OCI-LY3 (cell line): Measurements from ENCODE around the gene ENPP3.

ENCODE experiments used
- CTCF ChIP-seq: fragments of 200-600, 300-600 bp; sonication (generic); IDR thresholded peaks from 2 replicates; pipeline ENCODE4 v1.5.1; 2014; ENCODE audit warnings: antibody characterized with exemption, low read length, low read depth
- EZH2phosphoT487 ChIP-seq: fragments of 200-600 bp; shearing (Covaris generic); IDR thresholded peaks from 2 replicates; pipeline ENCODE4 v1.6.1; 2018; ENCODE audit warnings: antibody characterized with exemption, mixed run types, low read depth

- no peak for TF ChIP-seq CTCF
- TF ChIP-seq EZH2phosphoT487: no peak
These were observed 36.4 kb upstream of the ENPP3 start for GRCh38 chr6:131600716-131601115.
